SJCRH30 (cell line): ENCODE measurements around the gene PDK2. TPM values are rescaled to one million over a fixed set of nuclear protein-coding genes. Genes with fewer than 3 reads are reported as not detected.

Experiments
- DNase-seq, 2 experiments: peaks; one replicate each; pipeline ENCODE4 v3.0.0-alpha.2; 2015 to 2020
- H3K27ac ChIP-seq: fragments of 250-450 bp; sonication (Bioruptor Pico); 2 replicates; pipeline ENCODE4 v1.5.1; 2020; ENCODE audit warnings: mild to moderate bottlenecking, moderate library complexity
- H3K27me3 ChIP-seq: fragments of 250-450 bp; sonication (Bioruptor Pico); 2 replicates; pipeline ENCODE4 v1.5.1; 2020; ENCODE audit warnings: mild to moderate bottlenecking, moderate library complexity
- H3K36me3 ChIP-seq: fragments of 250-450 bp; sonication (Bioruptor Pico); 2 replicates; pipeline ENCODE4 v1.5.1; 2020; ENCODE audit warnings: mild to moderate bottlenecking, moderate library complexity
- H3K4me1 ChIP-seq: fragments of 250-450 bp; sonication (Bioruptor Pico); 2 replicates; pipeline ENCODE4 v1.5.1; 2020; ENCODE audit warnings: mild to moderate bottlenecking, moderate library complexity
- H3K4me3 ChIP-seq: fragments of 250-450 bp; sonication (Bioruptor Pico); 2 replicates; pipeline ENCODE4 v1.5.1; 2020; ENCODE audit warnings: mild to moderate bottlenecking, moderate library complexity
- H3K9me3 ChIP-seq: fragments of 250-450 bp; sonication (Bioruptor Pico); replicated peaks from 2 replicates; pipeline ENCODE4 v1.5.1; 2020; ENCODE audit warnings: mild to moderate bottlenecking, moderate library complexity
- total RNA-seq: library from RNA; depleted of rRNA; stranded (reverse); fragments of >200 nt; shearing (Covaris generic); gene quantifications from 2 replicates; pipeline ENCODE4 v1.2.3, GENCODE V29; 2014; rRNA removed

Gene PDK2
- total RNA-seq = 10.7 and 12.5 TPM in 2 replicates

DNA sequence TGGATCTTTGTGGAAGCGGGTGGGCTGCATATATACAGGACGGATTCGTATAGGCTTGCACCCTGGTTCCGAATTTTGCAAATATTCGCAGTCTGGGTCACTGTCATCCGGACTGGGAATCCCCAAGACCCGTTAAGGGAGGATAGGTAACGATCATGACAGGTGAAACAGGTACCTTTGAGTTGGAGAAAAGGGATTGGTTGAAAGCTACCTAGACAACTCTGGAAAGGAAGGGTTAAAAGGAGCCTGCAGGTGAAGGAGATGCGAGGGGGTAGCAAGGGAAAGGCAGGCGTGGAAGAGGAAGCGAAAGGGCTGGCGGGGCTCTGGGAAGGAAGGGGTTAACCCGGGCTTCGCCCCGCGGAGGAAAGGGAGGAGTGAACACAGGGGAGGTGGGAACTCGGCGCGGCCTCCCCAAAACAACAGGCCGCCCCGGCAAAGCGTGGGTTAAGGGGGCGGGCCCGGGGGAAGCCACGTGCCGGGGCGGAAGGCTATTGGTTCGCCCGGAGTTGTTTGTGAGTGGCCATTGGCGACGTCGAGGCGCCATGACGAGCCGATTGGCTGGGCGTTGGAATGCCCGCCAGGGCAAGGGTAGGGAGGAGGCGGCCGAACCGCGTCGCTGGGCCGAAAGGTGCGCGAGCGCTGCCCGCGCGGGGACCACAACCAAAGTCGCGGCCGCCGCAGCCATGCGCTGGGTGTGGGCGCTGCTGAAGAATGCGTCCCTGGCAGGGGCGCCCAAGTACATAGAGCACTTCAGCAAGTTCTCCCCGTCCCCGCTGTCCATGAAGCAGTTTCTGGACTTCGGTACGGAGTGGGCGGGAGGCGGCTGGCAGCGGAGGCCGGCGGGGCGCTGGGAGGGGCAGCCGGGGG lies at the start of gene PDK2:
Gene PDK2, plus strand, starts transcription at position 599 of the 867 bp plus-strand sequence. Its CDS starts 85 bp downstream, at position 684.
- no peaks in the 10 kb centered on the region for H3K36me3 ChIP-seq
- H3K4me3 ChIP-seq = peak within 1 kb of the TSS; percentile 68
- 0 out of 2 replicates have a peak, but pooled peaks cover 2% of the 10 kb centered on the region for H3K4me1 ChIP-seq
- DNase-seq = peak; percentile 93 to 95
- H3K27me3 ChIP-seq = peaks cover 2% of the 10 kb centered on the region; the same call in 1 of the 2 replicates
- H3K27ac ChIP-seq = peak within 1 kb of the TSS; percentile 15; the same call in 1 of the 2 replicates
- no peaks in the 10 kb centered on the region for H3K9me3 ChIP-seq

GRCh38 chr17:50046179-50046578 lies 49.0 kb upstream of the PDK2 start:
- Histone ChIP-seq H3K36me3 (no peaks in the 10 kb centered on the region), H3K4me3 (no peak overlapping the region), H3K27me3 (no peaks in the 10 kb centered on the region), H3K9me3 (no peaks in the 10 kb centered on the region), H3K4me1 (peaks cover 6% of the 10 kb centered on the region), H3K27ac (no peak overlapping the region)
- no peak for DNase-seq

- H3K27ac ChIP-seq = no peak overlapping the region
- H3K4me3 ChIP-seq = no peak overlapping the region
- H3K36me3 ChIP-seq = no peaks in the 10 kb centered on the region
- no peaks in the 10 kb centered on the region for H3K9me3 ChIP-seq
- no peaks in the 10 kb centered on the region for H3K27me3 ChIP-seq
- DNase-seq = no peak
- peaks cover 11% of the 10 kb centered on the region for H3K4me1 ChIP-seq
These were observed 48.5 kb upstream of the PDK2 start for GRCh38 chr17:50046667-50047066.

GRCh38 chr17:50047083-50047482 lies 48.1 kb upstream of the PDK2 start:
- H3K4me1 ChIP-seq = peaks cover 15% of the 10 kb centered on the region
- no peak for DNase-seq
- H3K4me3 ChIP-seq = no peak overlapping the region
- no peaks in the 10 kb centered on the region for H3K36me3 ChIP-seq
- H3K27me3 ChIP-seq = no peaks in the 10 kb centered on the region
- no peak overlapping the region for H3K27ac ChIP-seq
- H3K9me3 ChIP-seq = no peaks in the 10 kb centered on the region

DNA sequence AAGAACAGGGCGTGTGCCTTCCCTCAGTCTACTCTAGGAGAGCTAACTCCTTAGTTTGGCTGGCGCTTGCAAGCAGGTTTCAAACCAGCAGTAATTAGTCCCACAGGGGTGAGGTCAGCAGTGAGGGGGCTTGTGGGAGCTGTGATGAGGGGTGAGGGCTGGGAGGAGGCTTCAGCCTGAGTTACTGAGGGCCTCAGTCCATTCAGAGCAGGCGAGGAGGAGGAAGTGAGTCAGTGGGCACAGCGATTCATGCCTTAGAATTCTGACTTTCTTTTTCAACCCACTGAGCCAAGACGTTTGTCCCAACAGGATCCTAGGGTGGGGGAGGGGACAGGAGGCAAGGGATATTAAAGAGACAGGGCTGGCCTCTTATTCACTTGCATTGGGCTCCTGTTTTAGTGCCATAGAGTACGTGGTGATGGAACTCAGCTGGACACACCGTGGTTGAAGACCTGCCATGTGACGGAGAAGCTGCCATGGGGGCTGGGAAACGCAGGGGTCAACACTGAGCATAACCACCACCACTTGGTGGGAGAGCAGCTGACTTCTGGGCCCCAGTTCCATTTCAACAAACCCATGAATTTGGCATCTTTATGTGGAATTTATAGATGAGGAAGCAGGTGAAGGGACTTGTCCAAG lies 47.5 kb upstream of the PDK2 start:
- peaks cover 20% of the 10 kb centered on the region for H3K4me1 ChIP-seq
- no peaks in the 10 kb centered on the region for H3K9me3 ChIP-seq
- no peak for DNase-seq
- no peak overlapping the region for H3K4me3 ChIP-seq
- H3K27ac ChIP-seq = no peak overlapping the region
- H3K36me3 ChIP-seq = no peaks in the 10 kb centered on the region
- H3K27me3 ChIP-seq = no peaks in the 10 kb centered on the region

DNA sequence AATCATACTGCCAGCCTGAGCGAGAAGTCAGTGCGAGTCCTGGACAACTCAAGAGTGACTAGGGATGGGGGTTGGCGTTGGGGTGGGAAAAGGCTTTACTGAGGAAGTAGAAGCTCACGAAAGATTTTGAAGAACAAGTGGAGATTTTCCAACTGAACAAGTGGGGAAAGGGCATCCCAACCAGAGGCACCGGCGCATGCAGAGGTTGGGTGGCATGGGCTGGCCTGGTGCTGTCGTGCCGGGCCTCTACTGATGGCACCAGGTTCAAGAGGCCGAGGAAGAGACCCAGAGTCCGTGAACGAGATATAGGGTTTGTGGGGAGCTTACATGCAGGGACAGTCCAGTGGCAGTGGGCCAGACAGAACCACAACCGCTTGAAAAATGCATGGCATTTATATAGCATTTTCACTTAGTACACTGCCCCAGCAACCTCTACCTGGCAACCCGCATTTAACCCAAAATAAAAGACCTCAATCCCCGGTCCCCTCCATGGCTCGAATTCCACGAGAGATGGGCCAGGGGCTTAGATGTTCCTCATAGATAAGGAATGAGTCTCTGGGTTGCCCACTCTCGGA lies 46.9 kb upstream of the PDK2 start:
- Histone ChIP-seq H3K4me1 (peaks cover 27% of the 10 kb centered on the region), H3K4me3 (no peak overlapping the region), H3K9me3 (no peaks in the 10 kb centered on the region), H3K36me3 (no peaks in the 10 kb centered on the region), H3K27ac (no peak overlapping the region), H3K27me3 (no peaks in the 10 kb centered on the region)
- no peak for DNase-seq

- Histone ChIP-seq H3K4me1 (peaks cover 34% of the 10 kb centered on the region), H3K27me3 (no peaks in the 10 kb centered on the region), H3K4me3 (no peak overlapping the region), H3K9me3 (no peaks in the 10 kb centered on the region), H3K27ac (no peak overlapping the region), H3K36me3 (no peaks in the 10 kb centered on the region)
- DNase-seq = no peak
These were observed 46.2 kb upstream of the PDK2 start for GRCh38 chr17:50048988-50049387.

GRCh38 chr17:50049636-50050035 lies 45.5 kb upstream of the PDK2 start:
- H3K27me3 ChIP-seq = no peaks in the 10 kb centered on the region
- H3K4me3 ChIP-seq = no peak overlapping the region
- no peaks in the 10 kb centered on the region for H3K9me3 ChIP-seq
- no peak for DNase-seq
- H3K4me1 ChIP-seq = peaks cover 40% of the 10 kb centered on the region
- no peak overlapping the region for H3K27ac ChIP-seq
- H3K36me3 ChIP-seq = no peaks in the 10 kb centered on the region

DNA sequence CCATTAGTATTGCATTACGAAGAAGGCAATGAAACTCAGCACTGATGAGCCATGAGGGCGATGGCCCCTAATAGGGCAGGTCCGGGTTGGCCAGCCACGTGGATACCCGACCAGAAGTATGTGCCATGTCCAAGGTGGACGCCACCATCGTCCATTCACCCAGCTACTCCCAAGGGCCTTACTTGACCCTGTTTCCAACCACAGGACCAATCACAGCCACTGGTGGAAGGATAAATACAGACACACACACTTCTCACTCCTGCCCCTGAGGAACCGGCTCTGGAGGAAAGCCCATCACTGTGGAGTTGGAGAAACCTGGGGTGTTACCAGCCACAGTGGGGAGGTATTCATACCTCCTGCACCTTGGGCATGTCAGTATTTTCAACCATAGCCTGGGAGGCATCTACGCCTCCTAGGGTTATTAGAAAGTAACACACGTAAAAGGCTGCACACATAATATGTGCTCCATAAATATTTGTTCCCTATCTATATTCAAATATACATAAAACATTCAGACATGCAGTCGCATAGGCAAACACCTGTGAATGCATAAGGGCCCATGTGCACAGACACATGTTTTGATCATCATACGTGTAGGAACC lies 44.6 kb upstream of the PDK2 start:
- Histone ChIP-seq H3K27me3 (no peaks in the 10 kb centered on the region), H3K36me3 (no peaks in the 10 kb centered on the region), H3K27ac (no peak overlapping the region), H3K4me1 (peaks cover 44% of the 10 kb centered on the region), H3K4me3 (no peak overlapping the region), H3K9me3 (no peaks in the 10 kb centered on the region)
- no peak for DNase-seq

GRCh38 chr17:50051082-50051576 lies 44.0 kb upstream of the PDK2 start:
- peaks cover 44% of the 10 kb centered on the region for H3K4me1 ChIP-seq
- no peak overlapping the region for H3K4me3 ChIP-seq
- no peak overlapping the region for H3K27ac ChIP-seq
- H3K9me3 ChIP-seq = no peaks in the 10 kb centered on the region
- no peaks in the 10 kb centered on the region for H3K27me3 ChIP-seq
- DNase-seq = peak; percentile 40 to 54
- H3K36me3 ChIP-seq = no peaks in the 10 kb centered on the region

GRCh38 chr17:50051606-50052005 lies 43.5 kb upstream of the PDK2 start:
- Histone ChIP-seq H3K27ac (no peak overlapping the region), H3K27me3 (no peaks in the 10 kb centered on the region), H3K36me3 (no peaks in the 10 kb centered on the region), H3K4me3 (no peak overlapping the region), H3K9me3 (no peaks in the 10 kb centered on the region), H3K4me1 (peaks cover 44% of the 10 kb centered on the region)
- DNase-seq = no peak

GRCh38 chr17:50052241-50052796 lies 42.8 kb upstream of the PDK2 start:
- H3K27me3 ChIP-seq = no peaks in the 10 kb centered on the region
- H3K27ac ChIP-seq = no peak overlapping the region
- H3K4me3 ChIP-seq = no peak overlapping the region
- peaks cover 44% of the 10 kb centered on the region for H3K4me1 ChIP-seq
- DNase-seq = no peak
- H3K36me3 ChIP-seq = no peaks in the 10 kb centered on the region
- no peaks in the 10 kb centered on the region for H3K9me3 ChIP-seq

DNA sequence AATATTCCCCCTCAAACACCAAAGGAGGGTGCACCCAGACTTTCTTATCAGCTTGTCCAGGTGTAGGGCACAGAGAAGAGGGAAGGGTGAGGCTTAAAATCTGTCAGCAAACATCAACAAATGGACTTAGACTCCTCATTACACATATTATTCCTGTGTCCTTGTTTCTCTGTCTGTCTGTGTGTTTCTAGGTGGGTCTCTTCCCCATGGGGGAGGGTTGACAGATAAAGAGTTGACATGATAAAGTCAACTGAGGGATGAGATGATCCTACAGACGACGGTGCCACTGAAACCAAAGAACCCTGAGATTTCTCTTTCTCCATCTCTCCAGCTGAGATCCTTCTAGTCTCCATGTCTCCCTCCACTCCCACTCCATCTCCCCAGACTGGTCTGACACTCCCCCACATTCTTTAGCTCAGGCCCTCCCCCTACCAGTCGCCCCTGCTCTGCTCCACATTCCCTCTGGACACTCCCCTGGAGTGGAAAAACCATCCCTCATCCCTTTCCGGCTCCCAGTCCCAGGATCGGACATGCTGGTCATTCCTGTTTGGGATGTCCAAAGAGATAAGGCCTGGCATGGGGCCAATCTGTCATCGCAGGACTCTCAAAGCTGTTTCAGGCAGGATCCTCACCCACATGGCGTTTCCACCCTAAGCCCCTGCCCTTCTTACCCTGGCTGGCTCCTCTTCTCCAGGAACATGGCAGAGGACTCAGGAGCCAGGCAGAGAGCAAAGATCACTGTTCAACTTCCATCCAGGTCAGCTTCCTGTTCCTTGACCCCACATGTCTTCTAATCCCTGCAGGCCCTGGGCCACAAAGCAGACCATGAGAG lies 42.1 kb upstream of the PDK2 start:
- Histone ChIP-seq H3K36me3 (no peaks in the 10 kb centered on the region), H3K4me1 (peaks cover 44% of the 10 kb centered on the region), H3K27ac (0 out of 2 replicates have a peak overlapping the region, but pooled peaks have one; percentile 7), H3K9me3 (no peaks in the 10 kb centered on the region), H3K4me3 (no peak overlapping the region), H3K27me3 (no peaks in the 10 kb centered on the region)
- peak; percentile 20 to 24 for DNase-seq

DNA sequence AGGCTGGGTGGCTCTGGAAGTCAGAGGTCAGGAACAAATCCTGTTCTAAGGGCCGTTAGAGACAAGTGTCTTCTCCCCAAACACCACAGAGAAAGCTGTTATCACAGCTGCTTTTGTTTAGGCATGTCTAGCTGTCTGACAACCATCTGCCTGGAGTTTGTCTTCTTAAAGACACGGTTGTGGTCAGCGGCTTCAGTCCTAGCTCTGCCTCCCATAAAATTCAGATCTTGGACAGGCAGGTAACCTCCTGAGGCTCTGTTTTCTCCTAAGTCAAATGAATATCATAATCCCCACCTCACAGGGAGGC lies 41.5 kb upstream of the PDK2 start:
- Histone ChIP-seq H3K4me1 (peaks cover 44% of the 10 kb centered on the region), H3K27me3 (no peaks in the 10 kb centered on the region), H3K4me3 (no peak overlapping the region), H3K27ac (0 out of 2 replicates have a peak overlapping the region, but pooled peaks have one; percentile 7), H3K36me3 (no peaks in the 10 kb centered on the region), H3K9me3 (no peaks in the 10 kb centered on the region)
- peak in 1 of 2 experiments; percentile 49 for DNase-seq
